HepG2 (cell line): ENCODE results near the gene TST. TPM values are rescaled to one million over a fixed set of nuclear protein-coding genes. Genes with fewer than 3 reads are reported as not detected.

Source experiments
- ATAC-seq: fragments of 200-7000 bp; cut with Tn5 transposase; 3 replicates; pipeline ENCODE4 v1.9.1; 2020; ENCODE audit warnings: mild to moderate bottlenecking, moderate library complexity
- BruUV-seq: library from RNA; stranded (reverse); fragments of 400-500 nt; replicated peaks from 2 replicates; lab custom pipeline; 2021; lab: Mats Ljungman, UMichigan
- CTCF ChIA-PET: fragments of 300-600 bp; formaldehyde crosslinking; extraction: SDS; loops from one replicate; lab custom pipeline; 2021; ENCODE audit warnings: low total read pairs, inconsistent platforms, low intra/inter-chr PET ratio; lab: Yijun Ruan, JAX
- POLR2A ChIA-PET: fragments of 350-600 bp; sonication (Branson Sonifier 250); formaldehyde crosslinking; loops from one replicate; lab custom pipeline; 2020; ENCODE audit warnings: antibody characterized with exemption, inconsistent platforms; lab: Yijun Ruan, JAX
- DNase-seq: peaks from one replicate; pipeline ENCODE4 v3.0.0-alpha.2; 2015; ENCODE audit warnings: low spot score
- FAIRE-seq: peaks from 3 replicates; lab custom pipeline; 2011; peaks lifted over from hg19 to GRCh38; lab: Jason Lieb, UNC
- H2AFZ ChIP-seq: one replicate; pipeline ENCODE4 v1.6.1; 2011; ENCODE audit warnings: low read length, inconsistent platforms
- H3K27ac ChIP-seq: fragments of 300-600 bp; 3 replicates; pipeline ENCODE4 v1.8.0; 2011; ENCODE audit warnings: mixed run types, mild to moderate bottlenecking, mixed read lengths, low read length, inconsistent platforms; ENCODE audit not compliant: insufficient read depth; ENCODE audit errors: extremely low read length
- H3K27me3 ChIP-seq, 2 experiments: fragments of 200-600 bp in 1 of 2; 2 replicates in 1 of 2; 3 replicates in 1 of 2; pipeline versions ENCODE4 v1.6.0 to v1.8.0; 2011; ENCODE audit warnings: low read length in 2 of 2, mild to moderate bottlenecking in 2 of 2, moderate library complexity in 2 of 2, inconsistent platforms in 1 of 2; ENCODE audit not compliant: insufficient read depth in 2 of 2, control insufficient read depth in 1 of 2
- H3K36me3 ChIP-seq, 2 experiments: fragments of 200-600 bp in 1 of 2; replicated peaks in 1 of 2; 2 replicates in 1 of 2; 3 replicates in 1 of 2; pipeline versions ENCODE4 v1.5.1 to v1.8.0; 2011; ENCODE audit warnings: low read length in 2 of 2, inconsistent platforms in 1 of 2; ENCODE audit not compliant: insufficient read depth in 2 of 2, control insufficient read depth in 1 of 2
- H3K4me1 ChIP-seq: 2 replicates; pipeline ENCODE4 v1.5.1; 2012; ENCODE audit warnings: low read length, inconsistent platforms; ENCODE audit not compliant: insufficient read depth
- H3K4me2 ChIP-seq: 2 replicates; pipeline ENCODE4 v1.6.0; 2011; ENCODE audit warnings: low read depth, low read length, inconsistent platforms
- H3K4me3 ChIP-seq, 3 experiments: fragments of 200-600 bp in 1 of 3; sonication (generic), shearing (Covaris generic) in 1 of 3; replicated peaks in 1 of 3; 2 replicates each; pipeline ENCODE4 v1.5.1; 2011 to 2016; ENCODE audit warnings: low read length in 3 of 3, inconsistent platforms in 2 of 3, low read depth in 2 of 3, mild to moderate bottlenecking in 2 of 3, control low read depth in 1 of 3, mixed read lengths in 1 of 3; ENCODE audit not compliant: insufficient read depth in 1 of 3
- H3K79me2 ChIP-seq: one replicate; pipeline ENCODE4 v1.6.1; 2011; ENCODE audit warnings: low read length, inconsistent platforms; ENCODE audit not compliant: insufficient read depth
- H3K9ac ChIP-seq: 2 replicates; pipeline ENCODE4 v1.6.0; 2011; ENCODE audit warnings: mild to moderate bottlenecking, low read depth, low read length, inconsistent platforms; ENCODE audit not compliant: insufficient read depth
- H3K9me3 ChIP-seq: 2 replicates; pipeline ENCODE4 v1.5.1; 2012; ENCODE audit warnings: mild to moderate bottlenecking, low read length
- H4K20me1 ChIP-seq: 2 replicates; pipeline ENCODE4 v1.6.0; 2011; ENCODE audit warnings: inconsistent platforms, mild to moderate bottlenecking, low read length, moderate library complexity; ENCODE audit not compliant: insufficient read depth
- HIC2 ChIP-seq: sonication (generic); formaldehyde crosslinking; IDR thresholded peaks from 2 replicates; pipeline ENCODE4 v1.9.0; 2022; ENCODE audit warnings: low read depth, missing genetic modification reagents
- RELA ChIP-seq: sonication (generic); formaldehyde crosslinking; IDR thresholded peaks from 2 replicates; pipeline ENCODE4 v1.4.0; 2020; ENCODE audit warnings: missing genetic modification reagents
- ZNF274 ChIP-seq: sonication (generic); formaldehyde crosslinking; IDR thresholded peaks from 2 replicates; pipeline ENCODE4 v1.5.1; 2020; ENCODE audit warnings: mild to moderate bottlenecking, missing genetic modification reagents
- ZNF580 ChIP-seq: IDR thresholded peaks from 2 replicates; pipeline ENCODE4 v1.6.1; 2016; ENCODE audit warnings: low read depth, borderline replicate concordance
- ZNF674 ChIP-seq: sonication (generic); formaldehyde crosslinking; IDR thresholded peaks from 2 replicates; pipeline ENCODE4 v1.5.0; 2020; ENCODE audit warnings: low read depth, mild to moderate bottlenecking, missing genetic modification reagents
- WGBS: methylation state at CpG from one replicate; pipeline ENCODE4 v1.1.6; 2017; ENCODE audit warnings: low lambda C conversion rate; 5-methylcytosine and 5-hydroxymethylcytosine counted together
- in situ Hi-C: cut with HindIII; loops from 2 replicates; pipeline ENCODE4 v1.10.0; 2017; ENCODE audit warnings: low pct_unique_long_range_greater_than_20kb; ENCODE audit not compliant: extremely low pct_ligation_motif_present
- intact Hi-C: fragments of 100-400 bp; cut with micrococcal nuclease; formaldehyde crosslinking; loops from one replicate; pipeline ENCODE4 v1.10.0; 2022; ENCODE audit not compliant: unreplicated experiment
- polyA plus RNA-seq, 8 experiments: library from polyadenylated mRNA; depleted of rRNA in 3 of 8; stranded (reverse) in 7 of 8; unstranded in 1 of 8; fragments of >200 nt; fragmentation: Illumina TruSeq in 4 of 8; extraction: Trizol in 4 of 8; gene quantifications; 2 replicates each; pipeline versions ENCODE4 v1.2.1 to v1.2.3, GENCODE V29; 2011 to 2016; ENCODE audit warnings: low read depth in 4 of 8, missing spikeins in 1 of 8, mixed read lengths in 1 of 8; ENCODE audit not compliant: insufficient read depth in 1 of 8
- total RNA-seq, 5 experiments: library from RNA; depleted of rRNA; stranded (reverse); fragments of >200 nt; fragmentation: Illumina TruSeq; extraction: Trizol; gene quantifications; 2 replicates each; pipeline ENCODE4 v1.2.3, GENCODE V29; 2016; ENCODE audit warnings: low read depth in 1 of 5

The TST gene
- total and polyA plus RNA-seq, 2 of the 13 experiments (the other 11 are each of a cell fraction or from before 2014, with no cell fraction given): 44.6 to 63.6 TPM

- Histone ChIP-seq H2AFZ (no peak overlapping the region), H3K27me3 (peaks cover 4 to 39% of the 10 kb centered on the region in 2 experiments; a peak in 4 of 5 replicates), H3K9ac (no peak overlapping the region), H3K9me3 (no peaks in the 10 kb centered on the region), H3K4me3 (no peak overlapping the region), H3K36me3 (no peaks in the 10 kb centered on the region), H3K27ac (no peak overlapping the region), H3K4me1 (peaks cover 6% of the 10 kb centered on the region; the same call in 1 of the 2 replicates), H3K4me2 (no peak overlapping the region), H3K79me2 (no peaks in the 10 kb centered on the region), H4K20me1 (no peaks in the 10 kb centered on the region)
- in situ Hi-C loops: no loop called here
- DNase-seq (no peak), ATAC-seq (no peak), FAIRE-seq (no peak)
- ChIA-PET CTCF (no interaction called here), POLR2A (no interaction called here)
- intact Hi-C loops: no loop called here
- 0% methylated on average over 1 of the region's 12 CpGs for WGBS
- TF ChIP-seq HIC2 (CRISPR knock-in tag): no peak
- TF ChIP-seq ZNF674 (CRISPR knock-in tag): no peak
- TF ChIP-seq ZNF274 (CRISPR knock-in tag): no peak
- TF ChIP-seq ZNF580 (CRISPR knock-in tag): no peak
- no peak for TF ChIP-seq RELA (CRISPR knock-in tag)
- no TSS peak for BruUV-seq
These were observed 17.4 kb downstream of the TST start for GRCh38 chr22:37001826-37002225.
